AG09319 (cell line): ENCODE data around the gene BRSK2.

Experiments
- DNase-seq: peaks from one replicate; pipeline ENCODE4 v3.0.0-alpha.2; 2010; ENCODE audit warnings: low read depth; ENCODE audit errors: extremely low read depth
- CTCF ChIP-seq: IDR thresholded peaks from 2 replicates; pipeline ENCODE4 v1.5.1; 2011; ENCODE audit warnings: low read depth, mild to moderate bottlenecking, inconsistent platforms, low read length, moderate library complexity

Gene BRSK2

GRCh38 chr11:1476940-1477736, 87.4 kb downstream of the BRSK2 start:
- no peak for DNase-seq
- TF ChIP-seq CTCF: no peak

GRCh38 chr11:1478011-1478410, 88.3 kb downstream of the BRSK2 start:
- TF ChIP-seq CTCF: no peak
- no peak for DNase-seq

GRCh38 chr11:1478544-1478943, 88.8 kb downstream of the BRSK2 start:
- DNase-seq: no peak
- no peak for TF ChIP-seq CTCF

GRCh38 chr11:1479006-1479677, 89.4 kb downstream of the BRSK2 start:
- DNase-seq: no peak
- TF ChIP-seq CTCF: no peak

GRCh38 chr11:1479678-1480118, 90.0 kb downstream of the BRSK2 start:
- no peak for DNase-seq
- no peak for TF ChIP-seq CTCF

GRCh38 chr11:1480191-1480554, 90.4 kb downstream of the BRSK2 start:
- no peak for TF ChIP-seq CTCF
- no peak for DNase-seq
